LNCaP clone FGC (cell line): ENCODE results near the gene TMEM61.
A peak's percentile ranks its signal among the peaks of the same experiment; 100 is the strongest.

Source experiments
- DNase-seq: peaks from one replicate; pipeline ENCODE4 v3.0.0-alpha.2; 2011; ENCODE audit warnings: low read depth
- H3K4me3 ChIP-seq: 2 replicates; pipeline ENCODE4 v1.5.1; 2011; ENCODE audit warnings: mild to moderate bottlenecking, low read depth, low read length, control low read depth
- CTCF ChIP-seq: IDR thresholded peaks from 2 replicates; pipeline ENCODE4 v1.5.1; 2012; ENCODE audit warnings: mild to moderate bottlenecking; ENCODE audit not compliant: control insufficient read depth, insufficient read depth; ENCODE audit errors: extremely low read depth

TMEM61 gene

GRCh38 chr1:55007625-55008024 lies 27.2 kb downstream of the TMEM61 start:
- DNase-seq, result no peak
- H3K4me3 ChIP-seq, result no peak overlapping the region
- TF ChIP-seq CTCF, result no peak

- DNase-seq, result no peak
Observed at GRCh38 chr1:55010194-55010886, 29.9 kb downstream of the TMEM61 start.

DNA sequence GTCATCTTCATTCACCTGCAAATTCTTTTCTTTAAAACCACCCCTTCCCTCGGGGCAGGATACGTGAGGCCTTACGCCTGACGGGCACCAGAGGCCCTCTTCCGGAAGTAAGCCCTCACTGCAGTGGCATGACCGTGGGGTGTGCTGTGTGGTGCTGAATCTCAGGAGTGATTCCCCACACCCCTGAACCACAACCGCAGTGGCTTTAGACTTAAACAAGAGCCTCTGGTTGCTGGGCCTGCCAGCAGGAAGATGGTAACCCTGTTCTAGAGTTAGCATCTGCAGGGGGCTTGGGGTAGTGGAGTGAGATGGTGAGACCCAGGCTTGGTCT lies 30.4 kb downstream of the TMEM61 start:
- no peak for TF ChIP-seq CTCF
- no peak overlapping the region for H3K4me3 ChIP-seq
- no peak for DNase-seq

More at GRCh38 chr1:55010194-55010886, 29.9 kb downstream of the TMEM61 start:
- H3K4me3 ChIP-seq, result no peak overlapping the region
- no peak for TF ChIP-seq CTCF

DNA sequence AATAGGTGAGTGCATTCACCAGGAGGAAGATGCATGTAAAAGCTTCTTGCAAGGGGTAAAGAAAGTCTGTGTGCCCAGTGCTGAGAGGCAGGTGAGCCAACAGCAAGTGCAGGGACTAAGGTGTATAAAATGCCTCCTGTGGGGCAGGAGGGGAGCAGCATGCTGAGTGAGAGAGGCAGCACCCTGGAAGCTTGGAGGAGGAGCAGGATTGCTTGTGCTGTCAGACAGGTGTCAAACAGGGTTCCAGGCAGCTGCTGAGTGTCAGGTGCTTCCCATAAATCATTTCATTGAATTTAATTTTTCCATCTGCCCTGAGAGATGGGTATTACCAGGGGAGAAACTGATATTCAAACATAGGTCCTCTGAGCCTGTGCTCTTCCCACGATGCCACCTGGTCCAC lies 32.2 kb downstream of the TMEM61 start:
- DNase-seq, result no peak
- H3K4me3 ChIP-seq, result no peak overlapping the region
- no peak for TF ChIP-seq CTCF

DNA sequence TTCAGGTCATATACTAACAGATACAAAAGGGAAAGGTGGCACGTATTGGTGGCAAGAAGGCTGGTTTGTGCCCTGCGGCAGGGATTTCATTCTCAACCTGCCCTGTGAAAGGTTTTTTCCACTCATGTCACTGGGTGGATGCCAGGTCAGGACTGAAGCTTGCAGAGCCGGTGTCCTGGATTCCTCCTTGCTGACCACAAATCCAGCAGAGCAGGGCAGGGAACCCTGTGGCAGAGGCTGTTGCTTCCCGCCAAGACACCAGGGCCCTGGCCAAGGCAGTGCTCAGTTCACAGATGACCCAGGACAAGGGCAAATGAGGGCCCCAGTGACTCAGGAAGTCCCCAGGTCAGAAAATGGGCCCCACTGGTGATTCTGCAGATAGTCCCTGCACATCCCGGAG lies 34.7 kb downstream of the TMEM61 start:
- TF ChIP-seq CTCF, result no peak
- H3K4me3 ChIP-seq, result no peak overlapping the region
- peak; percentile 15 for DNase-seq

DNA sequence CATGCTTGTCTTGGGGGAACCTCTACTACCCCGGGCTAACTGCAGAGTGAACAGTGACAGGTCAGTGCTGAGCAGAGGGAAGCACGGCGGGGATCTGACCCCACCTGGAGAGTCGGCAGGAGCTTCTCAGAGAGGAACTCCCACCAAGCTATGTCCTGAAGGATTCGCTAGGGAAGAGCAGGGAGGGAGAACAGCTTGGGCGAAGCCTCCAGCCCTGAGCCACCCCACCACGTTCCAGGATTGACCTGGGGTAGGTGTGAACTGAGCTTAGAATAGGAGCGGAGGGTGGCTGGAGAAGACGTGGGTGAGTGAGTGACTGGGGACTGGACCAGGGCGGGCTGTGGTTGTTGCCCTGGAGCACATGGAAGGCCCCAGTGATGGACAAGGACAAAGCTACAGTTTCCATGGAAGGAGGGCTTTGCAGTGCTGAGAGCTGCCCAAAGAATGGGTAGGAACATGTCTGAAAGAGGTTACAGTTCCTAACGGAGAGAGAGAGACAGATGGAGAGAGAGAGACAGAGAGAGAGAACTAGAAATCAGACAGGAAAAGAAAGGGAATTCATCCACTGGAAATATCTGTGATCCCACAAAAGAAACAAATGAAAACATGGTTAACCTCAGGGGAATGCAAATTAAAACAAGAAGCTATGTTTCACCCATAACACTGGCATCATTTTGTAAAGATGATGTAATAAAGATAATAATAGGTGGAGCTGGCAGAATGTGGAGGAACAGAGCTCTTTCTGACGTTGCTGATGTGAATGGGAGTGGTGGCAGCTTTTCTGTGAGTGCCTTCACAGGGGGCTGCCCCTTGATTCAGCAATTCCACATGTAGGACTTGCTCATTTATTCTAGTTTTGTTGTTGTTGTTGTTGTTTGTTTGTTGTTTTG lies 35.5 kb downstream of the TMEM61 start:
- TF ChIP-seq CTCF, result no peak
- no peak overlapping the region for H3K4me3 ChIP-seq
- no peak for DNase-seq
